ENCODE measurements around the gene DHRS13. TPM values are rescaled to one million over a fixed set of nuclear protein-coding genes. Genes with fewer than 3 reads are reported as not detected.

The DHRS13 gene
- total and polyA plus RNA-seq, 2 donors (not counting 1 experiment from before 2014, with no cell fraction given): 2.6 to 7.8 TPM

- no peak for TF ChIP-seq EZH2 (IDR thresholded peaks at IDR 0.05; ENCODE audit: low read length, missing control alignments)
- TF ChIP-seq CTCF (conservative IDR thresholded peaks at IDR 0.05 in 1 of 2, IDR thresholded peaks at IDR 0.05 in 1 of 2; ENCODE audit: low read depth in 1 of 2, low read length in 2 of 2): no peak
- Histone ChIP-seq H3K4me3 (replicated peaks in 1 of 4; ENCODE audit: control extremely low read depth in 1 of 4, insufficient read depth in 1 of 4, low read depth in 3 of 4, low read length in 4 of 4) (no peak overlapping the region), H3K36me3 (ENCODE audit: control insufficient read depth, insufficient read depth, low read length) (peaks cover 33% of the 10 kb centered on the region)
Measured at GRCh38 chr17:28880572-28880945, 22.3 kb downstream of the DHRS13 start.

GRCh38 chr17:28879886-28880571 is 22.9 kb downstream of the DHRS13 start:
- DNase-seq (ENCODE audit: low read depth in 2 of 2): no peak
- Histone ChIP-seq H3K27me3 (ENCODE audit: control insufficient read depth, insufficient read depth, low read length) (no peaks in the 10 kb centered on the region), H3K4me1 (ENCODE audit: control insufficient read depth, extremely low read depth, insufficient read depth, low read length) (no peaks in the 10 kb centered on the region), H2AFZ (ENCODE audit: low read length) (no peak overlapping the region), H3K27ac (ENCODE audit: insufficient read depth, low read length) (no peak overlapping the region), H3K36me3 (ENCODE audit: control insufficient read depth, insufficient read depth, low read length) (peaks cover 29% of the 10 kb centered on the region), H3K79me2 (ENCODE audit: control insufficient read depth, insufficient read depth, low read length) (no peaks in the 10 kb centered on the region), H3K4me2 (ENCODE audit: extremely low read depth, insufficient read depth, low read length) (no peak overlapping the region), H3K4me3 (replicated peaks in 1 of 4; ENCODE audit: control extremely low read depth in 1 of 4, insufficient read depth in 1 of 4, low read depth in 3 of 4, low read length in 4 of 4) (no peak overlapping the region), H4K20me1 (ENCODE audit: control insufficient read depth, extremely low read depth, insufficient read depth, low read length) (no peaks in the 10 kb centered on the region), H3K9me3 (ENCODE audit: control insufficient read depth, insufficient read depth, low read depth, low read length) (no peaks in the 10 kb centered on the region), H3K9ac (ENCODE audit: insufficient read depth, low read length) (no peak overlapping the region)
- TF ChIP-seq EZH2 (IDR thresholded peaks at IDR 0.05; ENCODE audit: low read length, missing control alignments) (no peak), CTCF (conservative IDR thresholded peaks at IDR 0.05 in 1 of 2, IDR thresholded peaks at IDR 0.05 in 1 of 2; ENCODE audit: low read depth in 1 of 2, low read length in 2 of 2) (no peak)

More at GRCh38 chr17:28880572-28880945, 22.3 kb downstream of the DHRS13 start:
- Histone ChIP-seq H3K27ac (ENCODE audit: insufficient read depth, low read length) (no peak overlapping the region), H3K4me2 (ENCODE audit: extremely low read depth, insufficient read depth, low read length) (no peak overlapping the region), H3K4me1 (ENCODE audit: control insufficient read depth, extremely low read depth, insufficient read depth, low read length) (no peaks in the 10 kb centered on the region), H3K9me3 (ENCODE audit: control insufficient read depth, insufficient read depth, low read depth, low read length) (no peaks in the 10 kb centered on the region), H2AFZ (ENCODE audit: low read length) (no peak overlapping the region), H3K27me3 (ENCODE audit: control insufficient read depth, insufficient read depth, low read length) (no peaks in the 10 kb centered on the region), H3K9ac (ENCODE audit: insufficient read depth, low read length) (no peak overlapping the region), H3K79me2 (ENCODE audit: control insufficient read depth, insufficient read depth, low read length) (no peaks in the 10 kb centered on the region), H4K20me1 (ENCODE audit: control insufficient read depth, extremely low read depth, insufficient read depth, low read length) (no peaks in the 10 kb centered on the region)
- DNase-seq (ENCODE audit: low read depth in 2 of 2): no peak

- Histone ChIP-seq H3K4me3 (replicated peaks in 1 of 4; ENCODE audit: control extremely low read depth in 1 of 4, insufficient read depth in 1 of 4, low read depth in 3 of 4, low read length in 4 of 4) (no peak overlapping the region), H3K9ac (ENCODE audit: insufficient read depth, low read length) (no peak overlapping the region), H3K27me3 (ENCODE audit: control insufficient read depth, insufficient read depth, low read length) (no peaks in the 10 kb centered on the region), H3K79me2 (ENCODE audit: control insufficient read depth, insufficient read depth, low read length) (no peaks in the 10 kb centered on the region), H4K20me1 (ENCODE audit: control insufficient read depth, extremely low read depth, insufficient read depth, low read length) (no peaks in the 10 kb centered on the region), H3K4me2 (ENCODE audit: extremely low read depth, insufficient read depth, low read length) (no peak overlapping the region), H3K4me1 (ENCODE audit: control insufficient read depth, extremely low read depth, insufficient read depth, low read length) (no peaks in the 10 kb centered on the region), H3K27ac (ENCODE audit: insufficient read depth, low read length) (no peak overlapping the region), H3K9me3 (ENCODE audit: control insufficient read depth, insufficient read depth, low read depth, low read length) (no peaks in the 10 kb centered on the region), H3K36me3 (ENCODE audit: control insufficient read depth, insufficient read depth, low read length) (peaks cover 26% of the 10 kb centered on the region), H2AFZ (ENCODE audit: low read length) (no peak overlapping the region)
- DNase-seq (ENCODE audit: low read depth in 2 of 2): peak; percentile 43 to 44
- TF ChIP-seq EZH2 (IDR thresholded peaks at IDR 0.05; ENCODE audit: low read length, missing control alignments): no peak
- TF ChIP-seq CTCF (conservative IDR thresholded peaks at IDR 0.05 in 1 of 2, IDR thresholded peaks at IDR 0.05 in 1 of 2; ENCODE audit: low read depth in 1 of 2, low read length in 2 of 2): peak; percentile 10 to 61
Measured at GRCh38 chr17:28878981-28879380, 23.9 kb downstream of the DHRS13 start.

All from fibroblast of lung (primary cell).